ENCODE measurements around the gene RNF152.

- no peak for TF ChIP-seq CTCF (conservative IDR thresholded peaks at IDR 0.05; ENCODE audit: low read depth, low read length)
- no peak for TF ChIP-seq EZH2 (IDR thresholded peaks at IDR 0.05; ENCODE audit: low read length, unreplicated experiment)
These were observed 2.1 kb upstream of the RNF152 start for GRCh38 chr18:61894751-61895524.

Data from PC-3 (cell line).